Measurements from ENCODE around the gene ZBTB5.

GRCh38 chr9:37436540-37436939, 28.7 kb downstream of the ZBTB5 start:
- TF ChIP-seq CTCF (IDR thresholded peaks at IDR 0.05; ENCODE audit: extremely low read depth in 1 of 2, insufficient read depth in 1 of 2, low read depth in 1 of 2, low read length in 2 of 2) (no peak), POLR2A (IDR thresholded peaks at IDR 0.05; ENCODE audit: low read depth, low read length) (no peak), EZH2 (IDR thresholded peaks at IDR 0.05; ENCODE audit: borderline replicate concordance, low read depth, low read length, severe bottlenecking) (no peak), FOS (IDR thresholded peaks at IDR 0.05; ENCODE audit: borderline replicate concordance, insufficient read depth, low read length) (no peak)

Measured in endothelial cell of umbilical vein (primary cell).